H1 (cell line): Measurements from ENCODE around the gene SNTN.

Experiments
- CBX8 ChIP-seq: fragments of 300-800, 300-1000 bp; sonication (generic); IDR thresholded peaks from 2 replicates; pipeline ENCODE4 v1.7.1; 2016; ENCODE audit warnings: low read depth, low read length, borderline replicate concordance
- CHD1 ChIP-seq: IDR thresholded peaks from 2 replicates; pipeline ENCODE4 v1.6.1; 2012; ENCODE audit warnings: low read depth, low read length, improper control_type of control experiment
- CHD2 ChIP-seq: IDR thresholded peaks from 2 replicates; pipeline ENCODE4 v1.6.1; 2012; ENCODE audit warnings: low read length, improper control_type of control experiment
- EZH2 ChIP-seq: fragments of 200-600 bp; sonication (generic); IDR thresholded peaks from 2 replicates; pipeline ENCODE4 v1.7.1; 2012; ENCODE audit warnings: low read depth, mild to moderate bottlenecking, moderate library complexity, low read length, inconsistent platforms; ENCODE audit not compliant: severe bottlenecking
- FOSL1 ChIP-seq: IDR thresholded peaks from 2 replicates; pipeline ENCODE4 v1.6.1; 2011; ENCODE audit warnings: mild to moderate bottlenecking, low read depth, low read length, moderate library complexity; ENCODE audit not compliant: insufficient read depth
- GABPA ChIP-seq: IDR thresholded peaks from 2 replicates; pipeline ENCODE4 v1.6.1; 2011; ENCODE audit warnings: mild to moderate bottlenecking, low read length, moderate library complexity, borderline replicate concordance; ENCODE audit not compliant: insufficient read depth
- KDM5A ChIP-seq: fragments of 200-600 bp; IDR thresholded peaks from 2 replicates; pipeline ENCODE4 v1.7.1; 2012; ENCODE audit warnings: mild to moderate bottlenecking, low read length, inconsistent platforms, mixed read lengths
- MAFK ChIP-seq: IDR thresholded peaks from 2 replicates; pipeline ENCODE4 v1.6.1; 2012; ENCODE audit warnings: low read depth, mild to moderate bottlenecking, improper control_type of control experiment, low read length
- TEAD4 ChIP-seq: IDR thresholded peaks from 2 replicates; pipeline ENCODE4 v1.6.1; 2012; ENCODE audit warnings: low read depth, low read length, inconsistent platforms, mixed read lengths

DNA sequence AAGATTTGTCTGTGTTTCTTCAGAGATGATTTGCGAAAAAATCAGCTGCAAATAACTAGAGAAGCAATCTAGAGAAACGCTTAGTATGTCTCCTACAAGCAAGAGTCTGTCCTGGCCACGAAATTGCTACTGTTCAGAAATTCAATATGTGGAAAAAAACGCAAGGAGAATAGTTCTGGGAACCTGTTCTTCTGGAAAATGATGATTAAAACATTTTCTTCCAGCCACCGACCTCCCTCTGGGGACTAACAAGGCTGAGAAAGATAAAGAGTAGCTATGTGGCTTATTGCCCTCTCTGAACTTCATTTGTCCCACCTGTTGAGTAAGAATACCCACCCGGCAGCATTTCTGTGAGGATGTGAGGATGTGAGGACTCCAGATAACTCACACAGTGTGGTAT lies 31.6 kb downstream of the SNTN start:
- no peak for TF ChIP-seq CHD1
- no peak for TF ChIP-seq GABPA
- TF ChIP-seq CBX8 = no peak
- TF ChIP-seq MAFK = no peak
- TF ChIP-seq KDM5A = no peak
- TF ChIP-seq CHD2 = no peak
- TF ChIP-seq EZH2 = no peak
- no peak for TF ChIP-seq TEAD4
- no peak for TF ChIP-seq FOSL1
